GM06990 (cell line): ENCODE data around the gene PARP15.

Experiments used
- DNase-seq: peaks from one replicate; pipeline ENCODE4 v3.0.0-alpha.2; 2011; ENCODE audit not compliant: insufficient read length; ENCODE audit errors: extremely low read depth
- H3K27me3 ChIP-seq: replicated peaks from 2 replicates; pipeline ENCODE4 v1.6.0; 2011; ENCODE audit warnings: low read length; ENCODE audit not compliant: control insufficient read depth, insufficient read depth
- H3K36me3 ChIP-seq: 2 replicates; pipeline ENCODE4 v1.5.1; 2011; ENCODE audit warnings: low read length; ENCODE audit not compliant: control insufficient read depth, insufficient read depth
- H3K4me3 ChIP-seq: replicated peaks from 2 replicates; pipeline ENCODE4 v1.5.1; 2011; ENCODE audit warnings: low read depth, mild to moderate bottlenecking, control low read depth, low read length
- TF ChIP-seq, protein P1 (sequence below): IDR thresholded peaks from 2 replicates; pipeline ENCODE4 v1.5.1; 2011; ENCODE audit warnings: low read length, control low read depth, mild to moderate bottlenecking, inconsistent platforms; ENCODE audit not compliant: insufficient read depth, poor library complexity, severe bottlenecking

The PARP15 gene

DNA sequence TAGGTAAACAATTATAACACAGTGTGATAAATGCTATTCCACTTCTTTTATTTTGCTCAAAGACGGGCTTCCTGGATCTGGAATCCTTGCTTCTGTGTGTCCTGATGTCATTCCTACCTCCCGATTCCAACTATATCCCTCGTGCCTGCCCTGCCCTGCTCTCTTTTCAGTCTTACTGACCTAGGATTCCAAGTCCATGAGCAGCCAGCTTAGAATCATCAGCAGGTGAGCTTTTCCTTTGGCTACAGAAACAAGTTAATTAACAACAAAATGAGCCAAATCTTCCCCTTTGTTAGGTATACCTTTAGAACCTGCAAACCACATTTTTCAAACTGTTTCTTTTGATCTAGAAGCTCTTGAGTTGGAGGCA, 40.8 kb upstream of the PARP15 start:
- DNase-seq: no peak
- Histone ChIP-seq H3K27me3 (no peaks in the 10 kb centered on the region), H3K4me3 (no peak overlapping the region), H3K36me3 (peaks cover 4% of the 10 kb centered on the region)
- TF ChIP-seq, protein P1, sequence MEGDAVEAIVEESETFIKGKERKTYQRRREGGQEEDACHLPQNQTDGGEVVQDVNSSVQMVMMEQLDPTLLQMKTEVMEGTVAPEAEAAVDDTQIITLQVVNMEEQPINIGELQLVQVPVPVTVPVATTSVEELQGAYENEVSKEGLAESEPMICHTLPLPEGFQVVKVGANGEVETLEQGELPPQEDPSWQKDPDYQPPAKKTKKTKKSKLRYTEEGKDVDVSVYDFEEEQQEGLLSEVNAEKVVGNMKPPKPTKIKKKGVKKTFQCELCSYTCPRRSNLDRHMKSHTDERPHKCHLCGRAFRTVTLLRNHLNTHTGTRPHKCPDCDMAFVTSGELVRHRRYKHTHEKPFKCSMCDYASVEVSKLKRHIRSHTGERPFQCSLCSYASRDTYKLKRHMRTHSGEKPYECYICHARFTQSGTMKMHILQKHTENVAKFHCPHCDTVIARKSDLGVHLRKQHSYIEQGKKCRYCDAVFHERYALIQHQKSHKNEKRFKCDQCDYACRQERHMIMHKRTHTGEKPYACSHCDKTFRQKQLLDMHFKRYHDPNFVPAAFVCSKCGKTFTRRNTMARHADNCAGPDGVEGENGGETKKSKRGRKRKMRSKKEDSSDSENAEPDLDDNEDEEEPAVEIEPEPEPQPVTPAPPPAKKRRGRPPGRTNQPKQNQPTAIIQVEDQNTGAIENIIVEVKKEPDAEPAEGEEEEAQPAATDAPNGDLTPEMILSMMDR: no peak

DNA sequence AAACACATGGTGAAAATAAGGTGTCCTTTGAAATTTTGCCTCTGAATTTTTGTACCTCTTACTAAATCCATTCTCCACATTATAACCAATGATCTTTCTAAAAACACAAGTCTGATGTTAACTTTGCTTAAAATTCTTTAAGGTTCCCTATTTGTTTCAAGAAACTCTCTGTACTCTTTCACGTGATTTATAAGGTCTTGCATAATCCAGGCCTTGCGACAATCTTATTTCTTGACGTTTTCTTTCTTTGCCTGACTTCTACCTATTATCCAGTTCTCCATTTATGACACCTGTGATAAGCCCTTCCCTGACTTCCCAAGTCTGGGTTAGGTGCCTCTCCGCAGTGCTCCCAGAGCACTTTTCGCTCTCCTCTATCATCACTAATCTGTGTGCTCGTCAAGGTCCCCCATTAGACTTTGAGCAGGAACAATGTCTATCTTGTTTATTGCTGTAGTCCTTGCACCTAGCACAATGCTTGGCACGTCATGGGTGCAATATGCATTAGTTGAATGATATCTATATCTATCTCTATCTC, 38.4 kb upstream of the PARP15 start:
- no peak for DNase-seq
- Histone ChIP-seq H3K27me3 (no peaks in the 10 kb centered on the region), H3K36me3 (peaks cover 2% of the 10 kb centered on the region; the same call in 1 of the 2 replicates), H3K4me3 (no peak overlapping the region)
- TF ChIP-seq, protein P1: no peak

DNA sequence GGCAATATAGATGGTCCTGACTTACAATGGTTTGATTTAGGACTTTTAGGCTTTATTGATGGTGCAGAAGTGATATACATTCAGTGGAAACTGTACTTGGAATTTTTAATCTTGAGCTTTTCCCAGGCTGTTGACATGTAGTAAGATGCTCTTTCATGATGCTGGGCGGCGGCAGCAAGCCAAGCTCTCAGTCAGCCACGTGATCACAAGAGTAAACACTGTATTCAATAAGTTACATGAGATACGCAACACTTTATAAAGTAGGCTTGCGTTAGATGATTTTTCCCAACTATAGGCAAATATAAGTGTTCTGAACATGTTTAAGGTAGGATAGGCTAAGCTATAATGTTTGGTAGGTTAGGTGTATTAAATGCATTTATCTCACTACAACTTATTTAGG, 31.3 kb upstream of the PARP15 start:
- Histone ChIP-seq H3K4me3 (no peak overlapping the region), H3K27me3 (no peaks in the 10 kb centered on the region), H3K36me3 (peaks cover 2% of the 10 kb centered on the region; the same call in 1 of the 2 replicates)
- no peak for DNase-seq
- TF ChIP-seq, protein P1: no peak

DNA sequence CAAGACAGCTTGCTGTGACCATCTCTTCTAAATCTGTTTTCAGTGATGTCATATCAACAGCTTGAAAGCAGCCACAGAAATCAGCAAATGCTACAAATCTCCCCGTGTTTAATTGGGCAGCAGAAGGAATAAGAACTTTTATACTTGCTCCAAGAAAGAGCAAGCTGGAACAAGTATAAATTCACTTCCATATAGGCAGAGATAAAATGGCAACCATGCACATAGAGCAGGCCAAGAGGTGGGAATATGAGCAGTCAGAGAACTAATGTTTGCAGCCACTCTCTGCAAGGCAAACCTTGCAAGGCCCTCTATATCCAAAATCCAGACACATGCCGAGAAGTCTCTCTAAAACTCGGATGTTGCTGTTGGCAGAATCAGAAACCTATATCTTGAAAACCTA, 29.4 kb upstream of the PARP15 start:
- H3K4me3 ChIP-seq: no peak overlapping the region

DNA sequence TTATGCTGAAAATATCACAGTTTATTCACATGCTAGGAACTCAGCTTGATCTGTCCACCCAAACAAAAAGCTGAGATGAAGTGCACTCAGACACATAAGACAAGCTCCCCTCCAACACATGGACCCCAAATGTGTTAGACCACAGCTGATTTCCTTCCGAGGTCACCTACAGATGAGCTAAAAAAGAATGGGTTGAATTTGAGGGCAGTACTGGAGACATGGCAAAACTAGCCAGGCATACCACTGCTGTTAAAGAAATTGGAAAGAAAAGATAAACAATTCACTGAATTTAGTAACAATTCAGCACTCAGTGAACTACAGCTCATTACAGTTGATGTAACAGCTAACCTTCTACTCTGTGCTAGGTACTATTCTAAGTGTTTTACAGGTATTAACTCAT, 28.8 kb upstream of the PARP15 start:
- no peaks in the 10 kb centered on the region for H3K27me3 ChIP-seq
- no peak overlapping the region for H3K4me3 ChIP-seq
- TF ChIP-seq, protein P1: no peak
- peaks cover 2% of the 10 kb centered on the region; the same call in 1 of the 2 replicates for H3K36me3 ChIP-seq
- no peak for DNase-seq

More for the DNA sequence above, 29.4 kb upstream of the PARP15 start:
- H3K27me3 ChIP-seq: no peaks in the 10 kb centered on the region
- no peak for DNase-seq
- peaks cover 2% of the 10 kb centered on the region; the same call in 1 of the 2 replicates for H3K36me3 ChIP-seq
- TF ChIP-seq, protein P1: no peak

DNA sequence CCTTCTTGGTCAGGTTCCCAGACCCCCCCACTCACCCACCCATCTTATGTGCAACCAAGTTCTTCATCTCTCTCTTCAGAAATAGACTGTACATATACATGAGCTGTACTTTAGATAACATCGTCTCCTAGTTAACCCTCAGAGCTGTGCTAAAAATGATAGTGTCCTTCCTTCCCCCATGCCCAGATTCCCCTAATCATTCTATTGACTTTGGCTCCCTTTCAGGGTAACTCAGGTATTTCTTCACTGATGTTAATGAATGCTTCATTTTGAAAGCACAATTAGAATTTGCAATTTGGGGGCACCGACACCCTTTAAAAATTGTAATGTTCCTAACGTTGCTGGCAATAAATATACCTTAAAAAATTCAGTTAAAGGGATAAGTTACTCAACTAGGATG, 24.3 kb upstream of the PARP15 start:
- Histone ChIP-seq H3K4me3 (no peak overlapping the region), H3K27me3 (no peaks in the 10 kb centered on the region), H3K36me3 (peaks cover 13% of the 10 kb centered on the region)
- TF ChIP-seq, protein P1: no peak
- no peak for DNase-seq
